ENCODE results near the gene HIPK2.

- TF ChIP-seq, protein P1, sequence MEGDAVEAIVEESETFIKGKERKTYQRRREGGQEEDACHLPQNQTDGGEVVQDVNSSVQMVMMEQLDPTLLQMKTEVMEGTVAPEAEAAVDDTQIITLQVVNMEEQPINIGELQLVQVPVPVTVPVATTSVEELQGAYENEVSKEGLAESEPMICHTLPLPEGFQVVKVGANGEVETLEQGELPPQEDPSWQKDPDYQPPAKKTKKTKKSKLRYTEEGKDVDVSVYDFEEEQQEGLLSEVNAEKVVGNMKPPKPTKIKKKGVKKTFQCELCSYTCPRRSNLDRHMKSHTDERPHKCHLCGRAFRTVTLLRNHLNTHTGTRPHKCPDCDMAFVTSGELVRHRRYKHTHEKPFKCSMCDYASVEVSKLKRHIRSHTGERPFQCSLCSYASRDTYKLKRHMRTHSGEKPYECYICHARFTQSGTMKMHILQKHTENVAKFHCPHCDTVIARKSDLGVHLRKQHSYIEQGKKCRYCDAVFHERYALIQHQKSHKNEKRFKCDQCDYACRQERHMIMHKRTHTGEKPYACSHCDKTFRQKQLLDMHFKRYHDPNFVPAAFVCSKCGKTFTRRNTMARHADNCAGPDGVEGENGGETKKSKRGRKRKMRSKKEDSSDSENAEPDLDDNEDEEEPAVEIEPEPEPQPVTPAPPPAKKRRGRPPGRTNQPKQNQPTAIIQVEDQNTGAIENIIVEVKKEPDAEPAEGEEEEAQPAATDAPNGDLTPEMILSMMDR (conservative IDR thresholded peaks at IDR 0.05; ENCODE audit: low read depth, low read length) = no peak
- no peak for TF ChIP-seq BHLHE40 (IDR thresholded peaks at IDR 0.05; ENCODE audit: low read depth, low read length)
- no peak for TF ChIP-seq ELK1 (IDR thresholded peaks at IDR 0.05; ENCODE audit: borderline replicate concordance, low read depth, low read length)
- TF ChIP-seq POLR2A (IDR thresholded peaks at IDR 0.05; ENCODE audit: low read depth, low read length) = no peak
- no peak for TF ChIP-seq NFE2L2 (IDR thresholded peaks at IDR 0.05; ENCODE audit: low read depth, low read length)
- no peak for TF ChIP-seq MXI1 (IDR thresholded peaks at IDR 0.05; ENCODE audit: borderline replicate concordance, low read depth, low read length)
- TF ChIP-seq SMC3 (IDR thresholded peaks at IDR 0.05; ENCODE audit: low read depth, low read length) = no peak
- TF ChIP-seq USF2 (IDR thresholded peaks at IDR 0.05; ENCODE audit: low read depth, low read length) = no peak
- no peak for TF ChIP-seq FOS (IDR thresholded peaks at IDR 0.05; ENCODE audit: low read depth, low read length)
- no peak for TF ChIP-seq RAD21 (IDR thresholded peaks at IDR 0.05; ENCODE audit: low read length)
- TF ChIP-seq CEBPB (IDR thresholded peaks at IDR 0.05; ENCODE audit: low read depth, low read length) = no peak
- TF ChIP-seq MAZ (IDR thresholded peaks at IDR 0.05; ENCODE audit: borderline replicate concordance, low read depth, low read length) = no peak
Measured at GRCh38 chr7:139798892-139799291, 21.1 kb upstream of the HIPK2 start.

Data from IMR-90 (cell line).